ENCODE results near the gene COL18A1.
A peak's percentile ranks its signal among the peaks of the same experiment; 100 is the strongest.

COL18A1 gene

GRCh38 chr21:45537746-45538291 is 132.9 kb downstream of the COL18A1 start:
- no peak for DNase-seq

GRCh38 chr21:45538381-45539045 is 133.5 kb downstream of the COL18A1 start:
- no peak for DNase-seq

- DNase-seq: no peak
Observed at GRCh38 chr21:45539046-45539795, 134.3 kb downstream of the COL18A1 start.

- DNase-seq: no peak
Observed at GRCh38 chr21:45539796-45540600, 135.0 kb downstream of the COL18A1 start.

GRCh38 chr21:45540601-45540970 is 135.6 kb downstream of the COL18A1 start:
- no peak for DNase-seq

- DNase-seq: peak; percentile 82
Observed at GRCh38 chr21:45541221-45542039, 136.5 kb downstream of the COL18A1 start.

GRCh38 chr21:45542242-45542666 is 137.3 kb downstream of the COL18A1 start, which contains the start of gene SLC19A1:
SLC19A1 (minus strand) TSS chr21:45542440; CDS start chr21:45537959, 4,481 bp downstream.
- peak; percentile 86 for DNase-seq

- no peak for DNase-seq
Observed at GRCh38 chr21:45542667-45543370, 137.9 kb downstream of the COL18A1 start.

- DNase-seq: no peak
Observed at GRCh38 chr21:45543371-45543709, 138.4 kb downstream of the COL18A1 start.

GRCh38 chr21:45543710-45544448 is 138.9 kb downstream of the COL18A1 start:
- DNase-seq: no peak

- DNase-seq: no peak
Observed at GRCh38 chr21:45544449-45545235, 139.7 kb downstream of the COL18A1 start.

GRCh38 chr21:45545236-45545570 is 140.2 kb downstream of the COL18A1 start:
- no peak for DNase-seq

GRCh38 chr21:45545691-45546531 is 140.9 kb downstream of the COL18A1 start:
- no peak for DNase-seq

- DNase-seq: no peak
Observed at GRCh38 chr21:45546636-45547544, 141.9 kb downstream of the COL18A1 start.

GRCh38 chr21:45547545-45547900 is 142.6 kb downstream of the COL18A1 start:
- DNase-seq: no peak

- no peak for DNase-seq
Observed at GRCh38 chr21:45548711-45549491, 143.9 kb downstream of the COL18A1 start.
